ENCODE results near the gene RNF34. TPM values are rescaled to one million over a fixed set of nuclear protein-coding genes. Genes with fewer than 3 reads are reported as not detected.
"Not testable (repeated sequence)": the region's sequence is repeated elsewhere in the genome, so short reads cannot be mapped to it uniquely, and the experiment has no call there.

RNF34 gene
- total and polyA plus RNA-seq, 2 experiments from 2014 or later: 41.2 to 48.4 TPM

- DNase-seq (ENCODE audit: low read depth in 1 of 2, low spot score in 1 of 2): no peak
- Histone ChIP-seq H3K4me3 (no peak overlapping the region), H3K27ac (no peak overlapping the region), H3K27me3 (no peaks in the 10 kb centered on the region), H3K9me3 (ENCODE audit: low read depth) (no peaks in the 10 kb centered on the region), H3K4me1 (ENCODE audit: low read depth) (no peaks in the 10 kb centered on the region), H3K36me3 (no peaks in the 10 kb centered on the region)
- no peak for TF ChIP-seq CTCF (IDR thresholded peaks at IDR 0.05; ENCODE audit: low read depth, low read length)
Measured at GRCh38 chr12:121371404-121371803, 28.5 kb upstream of the RNF34 start.

- no peak for DNase-seq (ENCODE audit: low read depth in 1 of 2, low spot score in 1 of 2)
- Histone ChIP-seq H3K9me3 (ENCODE audit: low read depth) (no peaks in the 10 kb centered on the region), H3K36me3 (no peaks in the 10 kb centered on the region), H3K4me3 (no peak overlapping the region), H3K4me1 (ENCODE audit: low read depth) (no peaks in the 10 kb centered on the region), H3K27ac (no peak overlapping the region), H3K27me3 (no peaks in the 10 kb centered on the region)
- no peak for TF ChIP-seq CTCF (IDR thresholded peaks at IDR 0.05; ENCODE audit: low read depth, low read length)
Measured at GRCh38 chr12:121373755-121374154, 26.2 kb upstream of the RNF34 start.

GRCh38 chr12:121374336-121374735 lies 25.6 kb upstream of the RNF34 start:
- not testable (repeated sequence) for H3K9me3 ChIP-seq (ENCODE audit: low read depth); H3K36me3 ChIP-seq; H3K4me3 ChIP-seq; H3K4me1 ChIP-seq (ENCODE audit: low read depth); H3K27ac ChIP-seq; DNase-seq (ENCODE audit: low read depth in 1 of 2, low spot score in 1 of 2); H3K27me3 ChIP-seq

- not testable (repeated sequence) for H3K4me1 ChIP-seq (ENCODE audit: low read depth); H3K27ac ChIP-seq; DNase-seq (ENCODE audit: low read depth in 1 of 2, low spot score in 1 of 2); H3K9me3 ChIP-seq (ENCODE audit: low read depth); H3K27me3 ChIP-seq; H3K36me3 ChIP-seq; H3K4me3 ChIP-seq
Measured at GRCh38 chr12:121374945-121375584, 24.9 kb upstream of the RNF34 start.

GRCh38 chr12:121376754-121377697 lies 22.9 kb upstream of the RNF34 start:
- DNase-seq (ENCODE audit: low read depth in 1 of 2, low spot score in 1 of 2): no peak
- Histone ChIP-seq H3K36me3 (no peaks in the 10 kb centered on the region), H3K27ac (no peak overlapping the region), H3K4me1 (ENCODE audit: low read depth) (no peaks in the 10 kb centered on the region), H3K4me3 (no peak overlapping the region), H3K9me3 (ENCODE audit: low read depth) (no peaks in the 10 kb centered on the region), H3K27me3 (no peaks in the 10 kb centered on the region)
- no peak for TF ChIP-seq CTCF (IDR thresholded peaks at IDR 0.05; ENCODE audit: low read depth, low read length)

GRCh38 chr12:121378736-121379135 lies 21.2 kb upstream of the RNF34 start:
- no peak for DNase-seq (ENCODE audit: low read depth in 1 of 2, low spot score in 1 of 2)
- Histone ChIP-seq H3K9me3 (ENCODE audit: low read depth) (no peaks in the 10 kb centered on the region), H3K4me3 (no peak overlapping the region), H3K27ac (no peak overlapping the region), H3K27me3 (no peaks in the 10 kb centered on the region), H3K36me3 (no peaks in the 10 kb centered on the region), H3K4me1 (ENCODE audit: low read depth) (no peaks in the 10 kb centered on the region)
- no peak for TF ChIP-seq CTCF (IDR thresholded peaks at IDR 0.05; ENCODE audit: low read depth, low read length)

Data from cardiac muscle cell (in vitro differentiated cells and primary cell).